GM21737 (cell line): Measurements from ENCODE around the gene METTL2A.
A peak's percentile ranks its signal among the peaks of the same experiment; 100 is the strongest.
"Not testable (repeated sequence)": the region's sequence is repeated elsewhere in the genome, so short reads cannot be mapped to it uniquely, and the experiment has no call there.

Experiments used
- ATAC-seq: cut with Tn5 transposase; IDR thresholded peaks from one replicate; pipeline ENCODE4 v1.9.1; 2021; ENCODE audit warnings: mild to moderate bottlenecking, moderate library complexity; ENCODE audit not compliant: unreplicated experiment

Gene METTL2A, protein sequence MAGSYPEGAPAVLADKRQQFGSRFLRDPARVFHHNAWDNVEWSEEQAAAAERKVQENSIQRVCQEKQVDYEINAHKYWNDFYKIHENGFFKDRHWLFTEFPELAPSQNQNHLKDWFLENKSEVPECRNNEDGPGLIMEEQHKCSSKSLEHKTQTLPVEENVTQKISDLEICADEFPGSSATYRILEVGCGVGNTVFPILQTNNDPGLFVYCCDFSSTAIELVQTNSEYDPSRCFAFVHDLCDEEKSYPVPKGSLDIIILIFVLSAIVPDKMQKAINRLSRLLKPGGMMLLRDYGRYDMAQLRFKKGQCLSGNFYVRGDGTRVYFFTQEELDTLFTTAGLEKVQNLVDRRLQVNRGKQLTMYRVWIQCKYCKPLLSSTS

GRCh38 chr17:62423647-62424461 is at the start of gene METTL2A:
Gene METTL2A, plus strand, starts transcription at chr17:62423897. Its CDS starts 6 bp downstream, at chr17:62423903.
- peak; percentile 89 for ATAC-seq

DNA sequence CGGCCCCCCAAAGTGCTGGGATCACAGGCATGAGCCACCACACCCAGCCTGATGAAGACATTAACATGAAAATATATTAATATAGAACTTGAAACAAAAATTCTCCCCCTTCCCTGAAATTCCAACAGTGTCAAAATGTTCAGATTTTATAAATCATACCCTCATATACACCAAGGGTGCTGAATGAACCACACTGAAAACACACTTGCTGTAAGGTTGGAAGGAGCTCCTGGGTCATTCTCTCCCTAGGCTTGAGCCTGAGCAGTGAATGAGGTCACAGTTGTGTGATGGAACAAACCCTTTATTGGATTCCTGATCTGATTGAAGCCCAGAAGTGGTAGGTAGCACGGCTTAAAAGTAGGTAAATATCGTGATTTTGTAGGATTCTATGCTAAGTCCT is 43.4 kb upstream of the METTL2A start, which contains the start of gene EFCAB3:
TSS of gene EFCAB3 (plus strand) at position 301 of the 400 bp plus-strand sequence. CDS start 2,427 bp downstream, outside the sequence.
- no peak for ATAC-seq

DNA sequence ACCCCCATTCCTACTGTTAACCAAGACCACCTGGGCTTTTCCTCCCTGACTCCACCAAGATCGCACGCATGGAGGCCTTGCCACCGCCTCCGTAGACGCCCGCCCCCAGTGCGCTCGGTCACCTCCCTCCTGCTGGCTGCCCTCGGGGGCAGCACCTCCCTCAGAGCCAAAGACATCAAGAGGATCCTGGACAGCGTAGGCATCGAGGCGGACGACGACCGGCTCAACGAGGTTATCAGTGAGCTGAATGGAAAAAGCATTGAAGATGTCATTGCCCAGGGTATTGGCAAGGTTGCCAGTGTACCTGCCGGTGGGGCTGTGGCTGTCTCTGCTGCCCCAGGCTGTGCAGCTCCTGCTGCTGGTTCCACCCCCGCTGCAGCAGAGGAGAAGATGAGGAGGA is 42.1 kb upstream of the METTL2A start:
- ATAC-seq: no peak

GRCh38 chr17:62388856-62389255 is 34.8 kb upstream of the METTL2A start:
- no peak for ATAC-seq

- ATAC-seq: no peak
Observed at GRCh38 chr17:62392908-62393307, 30.8 kb upstream of the METTL2A start.

DNA sequence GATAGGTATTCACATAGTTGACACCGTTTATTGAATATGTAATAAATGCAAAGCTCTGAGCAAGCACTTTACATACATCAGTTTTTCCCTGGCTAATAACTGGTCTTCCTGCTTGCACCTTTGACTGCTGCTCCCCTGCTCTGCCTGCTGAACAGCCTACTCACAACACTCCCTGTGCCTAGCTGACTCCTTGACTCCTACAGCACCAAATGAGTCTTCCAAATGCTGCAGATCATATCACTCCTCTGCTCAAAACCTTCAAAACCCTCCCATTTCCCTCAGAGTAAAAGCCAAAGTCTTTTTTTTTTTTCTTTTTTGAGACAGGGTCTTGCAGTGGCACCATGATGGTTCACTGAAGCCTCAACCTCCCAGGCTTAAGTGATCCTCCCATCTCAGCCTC is 24.8 kb upstream of the METTL2A start:
- no peak for ATAC-seq

DNA sequence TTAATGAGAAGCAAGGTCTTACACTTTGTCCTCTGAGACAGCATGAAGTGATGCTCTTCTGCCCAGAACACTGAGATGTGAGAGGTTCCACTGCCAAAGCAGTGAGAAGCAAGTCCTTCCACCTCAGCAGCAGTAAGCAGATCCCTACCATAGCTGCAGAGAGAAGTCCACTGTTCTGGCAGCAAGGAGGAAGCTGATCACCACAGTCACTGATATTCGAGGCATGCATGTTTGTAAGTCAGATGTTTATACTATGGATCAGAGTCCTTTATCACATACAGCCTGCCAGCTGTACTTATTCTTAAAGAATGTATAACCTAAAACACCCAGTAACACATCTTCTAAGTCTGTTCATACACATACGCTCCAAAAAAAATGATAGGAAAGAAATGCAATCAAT is 18.2 kb upstream of the METTL2A start:
- ATAC-seq: no peak

DNA sequence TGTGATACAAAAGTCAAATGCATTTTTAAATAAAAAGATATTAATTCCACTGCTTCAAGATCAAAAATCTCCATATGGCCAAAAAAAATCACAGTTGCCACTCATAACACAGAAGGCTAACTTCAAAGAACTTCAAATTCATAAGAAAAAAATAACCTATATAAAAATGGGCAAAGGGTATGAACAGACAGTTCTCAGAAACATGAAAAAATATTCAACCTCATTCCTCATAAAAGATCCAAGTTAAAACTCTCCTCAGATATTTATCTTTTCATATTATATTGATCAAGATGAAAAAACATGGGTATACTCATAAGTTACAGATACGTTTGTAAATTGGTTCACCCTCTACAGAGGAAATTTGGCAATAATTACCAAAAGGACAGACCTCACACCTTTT is 10.6 kb upstream of the METTL2A start:
- not testable (repeated sequence) for ATAC-seq

GRCh38 chr17:62426214-62426613 is 2.5 kb downstream of the METTL2A start:
- not testable (repeated sequence) for ATAC-seq

DNA sequence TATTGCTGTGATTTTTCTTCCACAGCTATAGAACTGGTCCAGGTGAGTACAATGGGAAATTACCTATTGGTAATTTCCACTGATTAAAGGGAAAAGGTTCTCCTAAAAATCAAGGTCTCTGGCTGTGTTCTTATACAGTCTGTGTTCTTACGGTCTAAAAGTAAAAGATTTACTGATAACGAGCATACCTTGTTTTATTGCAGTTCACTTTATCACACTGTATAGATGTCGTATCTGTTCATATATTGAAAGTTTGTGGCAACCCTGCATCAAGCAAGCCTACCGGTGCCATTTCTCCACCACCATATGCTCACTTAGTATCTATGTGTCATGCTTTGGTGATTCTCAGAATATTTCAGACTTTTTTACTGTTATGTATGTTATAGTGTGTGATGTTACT is 11.6 kb downstream of the METTL2A start:
- not testable (repeated sequence) for ATAC-seq

DNA sequence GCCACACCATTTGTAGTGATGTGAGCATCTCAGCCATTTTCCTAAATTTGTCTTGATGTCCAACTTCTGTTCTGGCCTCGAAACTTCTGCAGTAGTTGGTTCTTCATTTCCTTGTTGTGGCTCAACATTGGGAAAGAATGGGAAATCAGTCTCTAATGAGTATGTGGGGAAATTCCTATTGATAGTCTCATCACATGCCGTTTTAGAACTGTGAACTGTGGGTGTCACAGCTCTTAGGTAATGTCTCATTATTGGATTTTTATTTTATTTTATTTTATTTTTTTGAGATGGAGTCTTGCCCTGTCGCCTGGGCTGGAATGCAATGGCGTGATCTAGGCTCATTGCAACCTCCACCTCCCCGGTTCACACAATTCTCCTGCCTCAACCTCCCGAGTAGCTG is 17.5 kb downstream of the METTL2A start:
- not testable (repeated sequence) for ATAC-seq

- no peak for ATAC-seq
Observed at GRCh38 chr17:62444063-62444462, 20.4 kb downstream of the METTL2A start.

DNA sequence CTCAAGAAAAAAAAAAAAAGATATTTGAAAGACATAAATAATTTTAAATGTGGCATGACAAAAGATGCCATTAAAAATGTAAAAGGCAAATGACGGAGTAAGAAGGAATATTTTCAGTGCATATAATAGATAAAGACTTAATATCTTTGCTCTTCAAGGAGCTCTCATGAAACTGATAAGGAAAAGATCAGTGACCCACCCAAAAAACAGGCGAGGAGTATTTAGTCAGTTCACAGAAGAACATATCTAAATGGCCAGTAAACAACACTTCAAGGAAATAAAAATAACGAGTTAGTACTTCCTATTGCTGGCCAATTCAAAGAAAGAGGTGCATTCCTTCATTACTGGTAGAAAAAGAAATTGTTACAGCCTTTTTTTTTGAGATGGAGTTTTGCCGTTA is 22.1 kb downstream of the METTL2A start:
- ATAC-seq: not testable (repeated sequence)

DNA sequence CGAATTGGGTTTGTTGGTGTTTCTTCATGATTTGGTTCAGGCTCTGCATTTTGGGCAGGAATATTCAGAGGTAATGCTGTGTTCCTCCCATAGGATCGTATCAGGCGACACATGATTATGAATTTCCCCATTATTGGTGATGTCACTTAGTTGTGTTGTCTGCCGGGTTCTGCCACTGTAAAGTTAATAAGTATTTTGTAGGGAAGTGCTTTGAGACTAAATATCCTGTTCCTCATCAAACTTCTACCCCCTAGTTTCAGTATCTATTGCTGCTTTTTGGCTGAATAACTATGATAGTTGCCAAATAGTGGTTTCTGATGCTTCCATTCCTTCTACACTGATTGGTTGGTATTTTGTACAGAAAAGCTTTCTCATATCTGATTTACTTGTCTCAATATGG is 28.5 kb downstream of the METTL2A start:
- not testable (repeated sequence) for ATAC-seq

- ATAC-seq: not testable (repeated sequence)
Observed at GRCh38 chr17:62453041-62453440, 29.3 kb downstream of the METTL2A start.

DNA sequence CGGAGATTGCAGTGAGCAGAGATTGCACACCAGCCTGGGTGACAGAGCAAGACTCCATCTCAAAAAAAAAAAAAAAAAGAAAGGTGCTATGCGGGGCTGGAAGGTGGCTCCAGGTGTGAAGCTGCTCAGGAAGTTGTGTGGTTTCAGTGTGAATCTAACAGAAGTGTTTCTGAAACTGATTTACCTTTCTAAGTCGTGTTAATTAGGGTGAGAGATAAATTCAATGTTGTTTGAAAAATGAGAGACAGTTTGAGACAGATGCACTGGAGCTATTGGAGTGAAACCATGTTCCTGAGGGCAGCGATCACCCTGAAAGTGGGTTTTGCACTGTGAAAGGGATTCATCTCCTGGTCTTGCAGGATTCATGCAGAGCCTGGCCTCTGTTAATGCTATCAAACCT is 30.0 kb downstream of the METTL2A start:
- ATAC-seq: peak; percentile 31

DNA sequence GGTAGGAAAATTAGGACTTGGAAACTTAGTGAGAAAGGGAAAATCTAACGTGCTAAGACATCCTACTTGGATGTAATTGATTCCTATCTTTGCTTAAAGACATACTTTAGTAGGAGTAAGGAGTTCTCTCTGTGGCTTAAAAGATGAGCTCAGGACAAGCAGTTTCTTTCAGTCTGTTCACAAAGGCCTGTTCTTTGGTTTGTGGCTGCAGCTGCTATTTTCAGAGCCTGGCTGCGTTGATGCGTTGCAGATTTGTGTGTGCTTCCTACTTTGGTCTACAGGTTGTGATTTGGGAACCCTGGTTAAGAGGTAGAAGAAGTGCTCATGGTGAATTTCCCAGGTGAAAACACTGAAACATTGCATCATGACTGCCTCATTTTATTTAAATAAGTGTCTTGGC is 30.4 kb downstream of the METTL2A start:
- peak; percentile 52 for ATAC-seq

GRCh38 chr17:62456016-62456415 is 32.3 kb downstream of the METTL2A start:
- ATAC-seq: no peak

DNA sequence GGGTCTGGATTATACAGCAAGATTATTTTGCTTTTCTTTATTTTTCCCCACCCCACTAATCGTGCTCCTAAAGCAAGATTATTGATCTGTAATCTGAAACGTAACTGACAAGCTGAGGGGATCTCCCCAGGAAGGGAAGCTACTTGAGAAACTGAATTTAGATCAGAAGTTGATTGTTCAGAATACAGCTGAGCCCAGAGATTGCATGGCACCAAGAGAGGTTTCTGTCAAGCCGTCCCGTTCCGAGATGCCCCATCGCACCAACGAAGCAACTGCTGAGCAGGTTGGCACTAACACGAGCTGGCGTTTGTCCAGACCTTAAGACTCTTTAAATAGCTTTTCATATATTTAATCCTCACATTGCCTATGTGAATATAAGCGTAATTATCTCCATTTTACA is 34.8 kb downstream of the METTL2A start:
- not testable (repeated sequence) for ATAC-seq

DNA sequence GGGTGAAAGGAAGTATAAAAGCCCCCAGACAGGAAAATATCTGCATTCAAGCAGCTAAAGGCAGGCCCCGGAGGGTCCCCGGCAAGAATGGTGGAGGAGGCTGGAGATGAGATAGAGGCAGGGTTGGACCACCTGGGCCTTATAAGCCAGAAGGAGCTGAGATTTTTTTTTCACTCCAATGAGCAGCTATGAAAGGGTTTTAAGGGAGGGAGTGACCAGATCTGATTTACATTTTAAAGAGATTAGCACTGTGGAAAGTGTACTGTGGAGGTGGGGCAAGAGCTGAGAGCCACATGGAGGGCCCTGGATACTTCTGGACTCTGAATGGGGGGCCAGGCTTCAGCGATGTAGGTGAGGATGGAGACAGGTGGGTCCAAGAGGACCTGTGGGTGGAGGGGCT is 40.7 kb downstream of the METTL2A start:
- not testable (repeated sequence) for ATAC-seq

DNA sequence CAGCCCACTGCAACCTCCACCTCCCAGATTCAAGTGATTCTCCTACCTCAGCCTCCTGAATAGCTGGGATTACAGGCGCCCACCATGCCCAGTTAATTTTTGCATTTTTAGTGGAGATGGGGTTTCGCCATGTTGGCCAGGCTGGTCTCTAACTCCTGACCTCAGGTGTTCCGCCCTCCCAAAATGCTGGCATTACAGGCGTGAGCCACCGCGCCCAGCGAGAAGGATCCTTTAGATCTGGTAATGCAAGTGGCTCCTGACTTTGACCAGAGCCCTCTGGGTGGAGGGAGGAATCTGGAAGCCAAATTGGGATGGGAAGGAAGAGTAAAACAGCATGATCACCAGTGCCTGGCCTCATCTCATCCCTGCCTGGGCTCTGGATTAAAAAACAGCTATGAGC is 41.6 kb downstream of the METTL2A start:
- ATAC-seq: not testable (repeated sequence)
